NCI-H1048 (cell line): ENCODE data around the gene FAT1.

ENCODE experiments used
- DNase-seq: peaks from one replicate; lab custom pipeline; 2025; lab: John Stamatoyannopoulos, UW

FAT1 gene

DNA sequence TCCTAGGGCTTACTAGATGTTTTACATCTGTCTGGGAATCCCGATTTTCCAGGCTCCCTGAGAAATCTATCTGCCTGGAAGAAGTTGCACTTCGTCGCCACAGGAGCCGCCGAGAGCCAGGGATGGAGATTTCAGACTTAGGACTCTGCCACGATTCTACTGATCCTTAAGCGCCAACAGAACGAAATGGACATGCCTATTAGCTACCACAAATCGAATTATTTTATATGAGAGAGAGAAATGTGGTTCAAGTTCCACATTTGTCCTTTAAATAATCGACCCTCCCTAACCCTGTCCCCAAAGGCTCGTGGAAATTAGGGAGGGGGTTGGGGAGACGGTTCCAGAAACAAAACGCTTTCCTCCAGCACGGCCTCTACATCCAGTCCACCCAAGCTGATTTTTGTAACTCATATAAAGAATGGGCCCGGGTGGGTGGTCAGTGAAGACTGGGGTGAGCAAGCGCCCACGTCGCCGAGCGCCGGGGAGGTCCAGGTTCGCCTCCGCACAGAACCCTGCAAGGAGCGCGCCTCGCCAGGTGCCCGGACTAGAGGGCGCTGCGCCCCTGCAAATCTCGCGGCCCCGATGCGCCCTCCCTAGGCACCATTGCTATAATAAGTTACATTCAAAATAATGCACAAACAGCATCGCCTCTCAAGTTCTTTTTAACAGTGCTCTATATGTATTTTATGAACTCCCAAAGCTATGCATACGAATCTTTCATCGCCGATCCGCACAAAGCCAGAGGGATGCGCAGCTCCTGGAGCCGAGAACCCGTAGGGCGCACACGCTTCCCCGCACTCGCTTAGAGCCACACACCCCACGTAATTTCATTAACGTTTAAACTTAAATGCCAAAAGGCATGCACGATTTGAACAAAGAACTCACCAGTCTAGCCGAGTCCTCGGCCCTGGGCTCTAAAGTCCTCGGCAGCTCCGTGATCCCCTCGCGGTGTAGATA, 2.1 kb upstream of the FAT1 start:
- DNase-seq = peak; percentile 65

DNA sequence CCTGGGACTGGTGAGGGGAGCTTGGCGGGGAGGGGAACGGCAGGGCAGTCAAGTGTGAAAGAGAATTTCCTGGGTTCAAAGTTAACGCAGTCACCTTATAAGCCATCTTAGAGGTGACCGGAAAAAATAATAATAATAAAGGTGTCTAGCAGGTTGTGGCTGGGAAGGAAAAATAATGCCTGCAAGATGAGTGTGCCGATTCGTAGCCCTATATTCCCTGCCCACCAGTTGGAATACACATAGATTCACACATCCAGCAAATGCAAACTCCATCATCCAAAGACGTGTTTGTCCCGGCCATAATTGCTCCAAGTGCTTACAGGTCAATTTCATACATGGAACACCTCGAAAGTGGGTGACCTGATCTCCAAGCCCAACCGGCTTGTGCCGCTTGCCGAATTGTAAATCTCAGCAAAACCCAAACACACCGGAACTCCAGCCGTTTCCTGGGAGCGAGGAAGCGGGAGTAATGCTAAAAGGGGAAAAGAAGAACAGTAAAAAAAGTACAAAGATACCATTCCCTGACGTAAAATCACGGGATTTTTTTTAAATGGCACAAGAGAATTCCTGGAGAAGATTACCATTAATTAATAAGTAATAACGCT, 1.3 kb upstream of the FAT1 start:
- no peak for DNase-seq

DNA sequence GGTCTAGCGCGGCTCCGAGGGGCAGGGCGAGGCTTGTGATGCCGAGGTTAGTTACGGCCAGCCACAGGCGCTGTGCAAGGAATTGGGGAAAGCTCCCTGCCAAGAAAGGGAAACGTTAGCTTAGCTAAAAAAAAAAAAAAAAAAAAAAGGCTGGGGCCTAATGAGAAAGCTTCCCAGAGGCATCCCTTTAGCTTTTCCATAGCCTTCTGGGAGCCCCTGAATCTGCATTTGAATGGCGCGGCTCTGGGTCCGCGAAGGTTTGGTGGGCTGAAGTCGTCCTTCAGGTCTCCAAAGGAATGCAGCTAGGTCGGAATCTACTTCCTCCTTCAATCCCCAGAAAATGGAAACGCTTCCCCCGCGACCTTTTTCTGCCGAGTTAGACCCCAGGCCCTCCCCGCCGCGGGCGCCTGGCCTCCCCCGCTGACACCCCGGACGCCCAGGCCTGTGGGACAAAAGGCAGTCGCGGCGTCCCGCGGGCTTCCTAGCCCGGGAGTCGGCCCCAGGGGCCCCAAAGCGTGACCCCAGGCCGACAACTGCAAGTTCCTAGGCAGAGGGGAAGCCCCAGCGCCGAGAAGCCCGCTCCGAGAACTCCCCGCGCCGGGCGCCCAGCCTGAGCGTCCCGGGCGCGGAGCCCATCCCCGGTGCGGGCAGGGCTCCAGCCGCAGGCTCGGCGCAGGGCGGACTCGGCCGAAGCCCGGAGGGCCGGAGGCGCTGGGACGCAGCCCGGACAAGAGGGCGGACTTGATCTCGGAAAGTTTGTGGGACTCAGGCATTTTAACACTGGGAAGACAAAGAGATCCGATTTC, 605 bp upstream of the FAT1 start:
- DNase-seq = peak; percentile 35

DNA sequence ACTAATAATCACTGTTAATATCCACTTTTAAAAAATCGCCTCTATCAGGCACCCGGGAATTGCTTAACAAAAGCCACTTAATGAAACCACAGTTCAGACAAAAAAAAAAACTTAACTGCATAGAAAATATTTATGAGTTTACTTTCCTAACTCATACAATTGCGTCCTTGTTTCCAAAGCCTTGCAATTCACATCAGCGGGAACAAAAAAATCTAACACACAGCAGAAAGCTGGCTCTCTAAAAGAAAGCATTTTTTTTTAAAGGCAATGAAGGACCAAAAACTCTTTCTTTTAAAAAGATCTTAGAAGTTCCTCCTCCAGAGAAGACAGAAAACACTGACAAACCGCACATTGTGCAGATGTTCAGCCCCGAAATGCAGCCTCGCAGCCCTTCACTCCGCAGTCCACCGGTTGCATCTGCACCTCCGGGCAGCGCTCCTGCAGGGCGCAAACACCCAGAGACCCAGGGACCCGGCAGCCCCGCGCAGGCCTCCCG, 812 bp downstream of the FAT1 start:
- DNase-seq = no peak

DNA sequence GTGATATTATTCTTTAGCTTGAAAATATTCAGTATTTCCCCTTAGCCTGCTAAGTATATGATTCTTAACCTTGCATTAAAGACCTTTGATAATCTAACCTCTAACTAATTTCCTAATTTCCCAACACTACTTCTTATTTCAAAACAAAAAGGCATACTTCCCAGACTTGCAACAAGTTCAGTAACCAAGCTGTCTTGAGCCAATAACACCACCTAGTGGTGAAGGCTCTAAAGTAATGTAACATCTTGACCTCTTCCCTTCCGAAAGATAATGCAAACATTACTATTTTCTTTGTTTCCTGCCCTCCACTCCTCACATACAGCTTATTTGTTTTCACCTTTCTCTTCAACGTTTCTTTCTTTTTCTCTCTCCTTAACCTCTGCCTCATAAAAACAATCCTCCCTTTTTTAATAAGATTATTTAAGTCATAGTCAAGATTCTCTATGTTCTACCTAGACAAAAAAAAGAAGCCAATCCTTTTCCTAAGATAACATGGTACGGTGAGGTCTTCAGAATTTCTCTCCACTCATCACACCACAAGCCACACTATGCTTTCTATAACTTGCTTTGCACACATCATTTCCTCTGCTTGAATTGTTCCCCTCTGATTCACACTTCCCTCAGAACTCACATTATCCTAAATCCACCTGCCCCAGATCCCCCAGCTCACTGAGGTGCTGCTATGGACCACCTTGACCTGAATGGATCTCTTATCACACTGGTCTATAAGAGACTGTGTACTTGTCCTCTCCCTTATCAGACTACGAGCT, 3.5 kb downstream of the FAT1 start:
- no peak for DNase-seq

DNA sequence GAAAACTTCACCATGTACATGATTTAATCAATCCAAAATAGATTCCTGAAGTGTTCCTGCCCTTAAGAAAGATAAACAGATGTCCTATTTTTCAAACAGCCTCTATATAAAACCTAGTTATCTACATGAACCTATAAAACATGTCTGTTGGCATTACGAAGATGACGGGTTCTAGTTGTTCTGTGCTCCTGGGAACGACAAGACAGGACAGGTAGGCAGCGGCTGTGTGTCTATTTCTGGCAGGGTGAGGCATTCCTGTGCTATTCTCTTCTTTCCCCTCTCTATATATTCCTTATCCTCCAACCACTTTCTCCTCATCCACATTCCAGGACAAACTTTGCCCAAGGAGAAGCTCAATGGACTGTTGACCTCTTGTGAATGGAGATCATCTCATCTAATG, 6.1 kb downstream of the FAT1 start:
- no peak for DNase-seq

DNA sequence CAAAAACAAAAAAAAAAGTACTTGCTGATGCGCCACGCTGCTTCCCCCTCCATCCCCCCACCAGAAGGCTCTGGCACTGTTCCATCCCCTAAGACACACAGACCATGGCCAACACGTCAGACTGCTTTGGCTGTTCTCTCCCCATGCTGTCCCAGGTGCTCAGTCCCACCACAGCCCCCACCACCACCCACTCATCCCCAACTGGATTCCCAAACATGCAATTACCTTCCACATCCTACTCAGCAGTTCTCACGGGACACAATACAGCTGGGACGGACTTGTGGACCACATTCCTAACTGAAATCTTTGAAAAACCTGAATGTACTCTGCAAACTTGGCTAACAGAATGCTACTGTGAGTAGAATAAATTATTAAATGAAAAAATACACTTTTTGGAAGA, 8.6 kb downstream of the FAT1 start:
- DNase-seq = no peak

DNA sequence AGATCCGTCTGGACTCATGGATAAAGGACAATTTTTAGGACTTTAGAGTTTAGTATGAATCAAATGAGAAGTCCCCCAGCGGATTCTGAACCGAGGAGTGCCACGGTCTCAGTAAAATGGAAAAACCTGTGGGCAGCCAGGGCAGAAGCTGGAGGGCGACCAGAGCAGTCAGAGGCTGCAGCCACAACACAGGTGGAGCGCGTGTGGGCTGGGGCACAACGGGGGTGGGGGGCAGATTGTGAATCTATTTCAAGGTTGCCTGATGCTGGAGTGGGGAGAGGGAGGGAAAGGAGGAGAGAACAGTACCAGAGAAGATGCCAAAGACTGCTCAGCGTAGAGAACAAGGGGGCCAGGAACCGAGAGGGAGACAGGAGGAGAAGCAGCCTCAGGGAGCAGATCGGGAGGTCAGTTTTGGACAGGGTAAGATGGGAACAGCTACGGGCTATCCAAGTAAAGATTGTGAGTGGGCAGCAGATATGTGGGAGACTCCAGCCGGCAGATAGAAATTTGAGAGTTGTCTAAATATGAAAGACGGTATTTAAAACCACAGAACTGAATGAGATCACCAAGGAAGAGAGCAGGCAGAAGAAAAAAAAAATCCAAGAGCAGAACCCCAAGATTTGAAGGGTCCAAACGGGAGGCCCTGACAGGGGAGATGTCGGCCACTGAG, 9.5 kb downstream of the FAT1 start:
- no peak for DNase-seq

DNA sequence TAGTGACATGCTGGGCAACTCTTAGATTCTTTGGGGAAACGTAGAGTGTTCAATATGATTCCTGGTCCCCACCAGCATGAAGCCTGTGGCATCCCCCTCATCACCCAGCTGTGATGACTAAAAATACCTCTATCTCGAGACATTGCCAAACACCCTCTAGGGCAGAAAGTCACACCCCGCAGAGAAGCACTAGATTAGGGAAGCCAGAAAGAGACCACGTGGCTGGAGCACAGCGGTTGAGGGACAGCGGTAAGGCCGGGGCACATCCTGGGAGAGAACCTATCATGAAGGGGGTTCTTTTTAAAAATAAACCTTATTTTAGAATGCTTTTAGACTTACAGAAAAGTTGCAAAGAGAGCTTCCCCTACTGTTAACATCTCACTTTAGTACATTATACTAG, 11.0 kb downstream of the FAT1 start:
- DNase-seq = no peak

DNA sequence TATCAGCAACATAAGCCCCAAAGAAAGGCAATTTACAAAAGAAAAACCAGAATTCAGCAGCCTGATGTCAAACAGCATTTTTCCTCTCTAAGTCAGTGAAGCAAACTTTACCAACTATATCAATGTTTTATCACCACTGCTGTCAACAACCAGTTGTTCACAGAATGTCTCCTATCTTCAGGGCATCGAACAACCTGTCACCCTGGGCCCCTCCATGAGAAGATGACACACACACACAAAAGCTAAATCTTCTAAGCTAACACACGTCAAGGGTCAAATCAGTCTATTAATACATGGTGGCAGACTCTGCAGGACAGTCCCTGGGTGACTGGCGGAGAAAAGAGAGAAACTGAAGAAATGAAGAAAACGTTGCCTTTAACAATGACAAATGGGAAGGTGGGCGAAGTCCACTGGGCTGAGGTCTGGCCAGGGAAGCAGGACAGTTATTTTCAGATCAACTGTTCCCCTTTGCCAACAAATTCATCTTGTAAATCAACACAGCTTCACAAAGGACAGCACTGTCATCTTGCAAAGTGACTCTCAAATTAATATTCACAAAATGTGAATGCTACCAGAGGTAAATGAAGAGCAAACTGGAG, 13.0 kb downstream of the FAT1 start:
- no peak for DNase-seq

DNA sequence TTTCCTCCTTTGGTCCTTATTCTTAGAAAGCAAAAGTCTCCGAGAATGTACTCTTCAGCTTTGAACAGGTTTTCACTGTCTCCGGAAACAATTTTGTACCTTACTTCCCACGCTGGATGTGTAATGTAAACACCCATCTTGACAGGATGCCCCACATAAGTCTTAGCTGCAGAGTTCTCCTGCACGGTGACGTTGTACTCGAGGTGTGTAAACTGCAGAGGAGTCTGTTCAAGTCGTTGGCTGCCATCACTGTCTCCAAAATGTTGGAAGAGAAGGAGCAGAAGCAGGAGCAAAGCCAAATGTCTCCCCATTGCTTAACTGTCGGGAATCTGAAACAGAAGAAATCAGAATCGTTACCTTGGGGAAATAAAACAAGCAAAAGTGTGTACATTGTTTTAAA, 14.1 kb downstream of the FAT1 start:
- no peak for DNase-seq

DNA sequence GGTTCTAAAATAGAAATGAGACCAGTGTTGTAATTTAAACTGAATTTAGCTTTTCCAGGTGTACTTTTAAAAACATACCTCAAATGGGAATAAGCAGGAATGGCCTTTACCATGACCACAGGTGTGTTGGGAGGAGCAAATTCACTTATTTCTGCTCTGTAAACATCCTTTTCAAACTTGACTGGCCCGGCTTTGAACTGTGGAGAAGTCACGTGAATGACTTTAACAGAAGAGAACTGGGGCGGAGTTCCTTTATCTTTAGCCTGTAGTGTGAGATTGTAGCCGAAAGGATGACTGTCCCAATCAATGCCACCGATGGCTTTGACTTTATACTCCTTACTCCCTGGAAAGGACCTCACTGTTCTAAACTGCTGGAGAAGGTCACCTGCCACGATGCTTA, 15.1 kb downstream of the FAT1 start:
- DNase-seq = no peak

DNA sequence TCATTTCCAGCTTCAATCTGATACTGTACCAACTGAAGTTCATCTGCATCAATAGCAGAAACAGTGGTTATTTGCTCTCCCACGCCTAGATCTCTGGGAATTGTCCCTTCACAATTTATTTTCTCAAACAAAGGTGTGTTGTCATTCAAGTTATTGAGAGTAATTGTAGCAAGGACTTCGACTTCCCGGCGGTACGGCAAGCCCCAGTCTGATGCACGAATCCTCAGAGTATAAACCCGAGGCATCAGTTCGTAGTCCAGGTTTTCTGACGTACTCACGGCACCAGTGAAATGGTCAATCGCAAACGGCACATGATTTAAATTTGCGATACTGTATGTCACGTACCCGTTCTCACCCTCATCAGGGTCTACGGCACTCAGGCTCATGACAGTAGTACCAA, 15.7 kb downstream of the FAT1 start:
- no peak for DNase-seq

DNA sequence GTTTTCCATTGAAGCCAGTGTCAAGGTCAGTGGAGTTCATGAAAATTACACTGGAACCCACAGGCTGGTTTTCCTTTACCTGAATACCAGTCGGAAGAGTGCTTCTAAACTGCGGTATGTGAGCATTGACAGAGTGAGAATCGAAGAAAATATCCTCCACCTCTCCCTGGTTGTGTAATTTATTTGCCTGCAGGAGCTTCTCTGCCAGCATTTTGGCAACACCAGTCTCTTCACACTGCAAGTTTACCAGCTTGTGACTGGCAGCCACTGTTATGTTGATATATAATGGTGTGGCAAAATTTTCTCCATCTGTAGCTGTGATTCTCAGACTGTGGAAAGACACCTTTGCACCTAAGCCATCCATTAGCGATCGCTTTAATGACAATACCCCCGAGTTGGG, 16.1 kb downstream of the FAT1 start:
- DNase-seq = no peak

DNA sequence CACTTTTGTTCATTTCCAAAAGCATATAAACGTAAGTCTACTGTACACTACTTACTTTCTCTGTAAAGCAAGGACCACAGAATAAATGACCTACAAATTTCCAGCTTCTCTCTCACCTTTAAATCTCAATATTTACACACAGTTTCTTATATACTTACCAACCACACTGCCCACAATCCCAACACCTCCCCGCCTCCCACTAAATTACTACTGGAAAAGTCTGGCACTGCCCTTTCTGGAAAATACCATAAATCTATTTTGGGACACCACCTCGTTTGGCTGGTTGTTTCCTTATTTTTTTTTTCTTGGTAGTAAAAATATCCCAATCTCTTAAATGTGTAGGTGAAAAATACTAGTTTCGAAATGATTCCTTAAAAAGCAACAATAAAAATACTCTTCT, 19.6 kb downstream of the FAT1 start:
- DNase-seq = no peak

DNA sequence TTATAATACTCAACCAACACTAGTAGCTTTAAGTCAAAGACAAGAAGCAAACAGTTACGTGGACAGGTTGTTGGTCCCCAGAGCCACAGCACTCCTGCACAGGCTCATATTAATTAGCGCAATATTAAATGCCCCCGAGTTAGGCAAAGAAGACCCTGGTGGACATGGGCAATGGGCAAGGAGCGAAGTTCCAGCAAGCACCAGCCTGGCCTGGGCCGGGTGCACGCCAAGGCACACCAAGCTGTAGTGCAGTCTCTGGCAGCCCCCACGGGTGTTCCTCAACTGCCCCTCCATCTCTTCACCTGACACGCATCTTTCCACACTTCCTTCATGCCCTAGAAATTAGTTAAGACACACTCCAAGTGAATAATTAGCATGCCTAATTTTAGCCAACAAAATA, 20.1 kb downstream of the FAT1 start:
- DNase-seq = no peak

DNA sequence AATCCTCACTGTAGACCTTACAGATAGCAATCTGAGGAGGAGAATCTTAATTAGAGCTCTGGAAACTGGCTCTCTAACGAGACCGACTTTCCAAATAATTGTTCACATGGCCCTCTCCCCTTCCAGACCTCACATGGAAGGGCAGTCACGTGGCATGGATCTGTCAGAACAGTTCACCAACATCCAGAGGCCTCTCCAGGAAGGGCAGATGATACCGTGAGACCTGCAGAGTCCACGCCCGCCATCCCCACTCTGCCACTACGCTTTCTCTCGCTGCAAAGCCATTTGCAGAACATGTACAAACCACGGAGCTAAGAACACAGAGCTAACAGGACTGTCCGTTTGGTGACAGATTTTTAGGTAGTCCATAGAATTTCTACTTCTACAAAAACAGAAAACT, 20.7 kb downstream of the FAT1 start:
- no peak for DNase-seq

DNA sequence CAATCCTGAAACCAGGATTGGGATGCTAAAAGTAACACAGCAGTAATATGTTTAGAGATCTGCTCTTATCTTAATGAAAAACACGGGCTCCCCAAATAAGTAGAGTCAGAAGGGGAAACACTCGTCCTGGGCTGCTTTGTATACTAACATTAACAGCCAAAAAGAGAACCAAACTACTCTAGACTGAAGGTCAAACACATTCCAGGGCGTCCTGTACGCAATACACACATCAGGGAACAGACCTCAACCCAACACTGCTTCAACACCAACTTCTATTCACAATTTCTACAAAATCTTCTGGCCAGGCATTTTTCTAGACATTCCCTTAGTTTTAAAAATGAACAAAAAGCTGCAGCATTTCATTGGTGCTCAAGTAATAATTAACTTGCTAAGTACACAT, 21.4 kb downstream of the FAT1 start:
- DNase-seq = no peak

DNA sequence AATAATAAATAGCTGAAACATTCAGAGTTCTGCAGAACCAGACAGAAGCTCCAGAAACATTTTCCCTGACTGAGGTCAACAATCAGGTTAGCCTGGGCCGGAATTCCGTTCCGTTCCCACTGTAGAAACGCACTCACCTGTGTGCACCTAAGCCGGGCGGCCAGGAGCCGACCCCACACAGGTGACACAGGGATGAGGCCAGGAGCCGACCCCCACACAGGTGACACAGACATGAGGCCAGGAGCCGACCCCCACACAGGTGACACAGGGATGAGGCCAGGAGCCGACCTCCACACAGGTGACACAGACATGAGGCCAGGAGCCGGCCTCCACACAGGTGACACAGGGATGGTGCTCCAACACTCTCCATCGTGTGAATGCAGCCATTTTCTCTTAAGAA, 21.9 kb downstream of the FAT1 start:
- DNase-seq = no peak

DNA sequence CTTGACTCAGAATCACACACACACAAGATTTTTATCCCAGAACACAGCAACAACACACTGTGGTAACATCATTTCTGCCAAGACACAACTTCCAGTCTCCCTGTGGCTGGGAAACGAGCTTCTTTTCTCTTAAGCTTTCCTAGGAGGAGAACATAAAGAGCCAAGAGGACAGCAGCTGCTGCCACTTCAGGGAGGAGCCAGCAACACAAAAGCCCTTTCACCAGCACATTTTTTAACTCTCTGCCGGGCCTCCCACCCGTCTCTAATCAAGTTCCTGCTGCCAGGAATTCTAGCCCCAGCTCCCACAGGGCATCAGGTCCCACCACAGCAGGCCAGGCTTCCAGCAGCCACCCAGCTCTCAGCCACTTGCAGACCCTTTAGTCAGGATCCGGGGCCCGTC, 22.4 kb downstream of the FAT1 start:
- DNase-seq = no peak

DNA sequence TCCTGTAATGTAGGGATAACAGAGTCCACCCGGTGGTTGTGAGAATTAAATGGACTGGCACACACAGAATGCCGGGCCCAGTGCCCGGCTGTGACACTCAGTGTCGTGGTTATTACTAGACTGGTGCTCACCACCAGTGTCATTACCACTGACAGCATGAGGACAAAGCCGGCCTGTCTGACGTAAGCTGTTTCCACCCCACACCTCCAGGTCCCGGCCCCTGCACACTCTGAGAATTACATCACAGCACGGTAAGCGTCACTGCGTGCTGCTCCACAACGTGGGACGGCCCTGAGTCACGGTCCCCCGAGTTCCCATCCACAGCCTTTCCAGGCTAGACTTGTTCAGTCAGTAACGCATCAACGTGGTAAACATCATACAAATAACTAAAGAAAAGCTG, 22.9 kb downstream of the FAT1 start:
- no peak for DNase-seq
